Measurements from ENCODE around the gene FAR2. TPM values are rescaled to one million over a fixed set of nuclear protein-coding genes. Genes with fewer than 3 reads are reported as not detected.

The FAR2 gene
- total RNA-seq, 1 experiment from 2014 or later = 22.1 TPM

- no peaks in the 10 kb centered on the region for H3K27me3 Mint-ChIP-seq (ENCODE audit: low read depth)
- peak overlapping the region; percentile 96 for H3K27ac ChIP-seq (ENCODE audit: insufficient read length, low read depth, low read length)
These were observed 79.5 kb downstream of the FAR2 start for GRCh38 chr12:29228474-29229157.

More at GRCh38 chr12:29228474-29229157, 79.5 kb downstream of the FAR2 start:
- Mint-ChIP-seq H3K27ac (peak overlapping the region in 2 of 3 experiments; percentile 81 to 86), H3K4me1 (peaks cover 20 to 29% of the 10 kb centered on the region in 2 experiments), H3K9me3 (no peaks in the 10 kb centered on the region), H3K4me3 (peak overlapping the region; percentile 5 to 30; a peak in 4 of 5 replicates), H3K36me3 (ENCODE audit: insufficient read depth in 1 of 3, low read depth in 3 of 3) (no peaks in the 10 kb centered on the region)
- no peak overlapping the region for H2AK5ac ChIP-seq (ENCODE audit: insufficient read length, low read length)
- H3K18ac ChIP-seq (ENCODE audit: insufficient read length, low read depth, low read length) = no peak overlapping the region
- no peak overlapping the region for H4K91ac ChIP-seq (ENCODE audit: insufficient read length, low read depth, low read length)
- no peaks in the 10 kb centered on the region for H3K79me1 ChIP-seq (ENCODE audit: insufficient read depth, low read depth, low read length, poor library complexity, severe bottlenecking)
- no peaks in the 10 kb centered on the region for H3K79me2 ChIP-seq (ENCODE audit: insufficient read depth, low read length)
- no peaks in the 10 kb centered on the region for H4K20me1 ChIP-seq (ENCODE audit: control insufficient read depth, insufficient read depth, insufficient read length)
- no peak overlapping the region for H3K23ac ChIP-seq (ENCODE audit: insufficient read length, low read depth, low read length)
- H2AFZ ChIP-seq (ENCODE audit: low read length) = no peak overlapping the region
- peaks cover 3% of the 10 kb centered on the region; the same call in 1 of the 2 replicates for H3K4me1 ChIP-seq (ENCODE audit: insufficient read depth, low read length)
- H3K27me3 ChIP-seq (ENCODE audit: insufficient read depth, low read length) = no peaks in the 10 kb centered on the region
- no peak overlapping the region for H2BK12ac ChIP-seq (ENCODE audit: insufficient read length, low read depth, low read length)
- peak overlapping the region; percentile 57 for H2BK5ac ChIP-seq (ENCODE audit: insufficient read length, low read length)
- no peak overlapping the region for H3K14ac ChIP-seq (ENCODE audit: insufficient read depth, low read length)
- H3K4me2 ChIP-seq (ENCODE audit: insufficient read depth, insufficient read length, low read length) = peak overlapping the region; percentile 39
- peak; percentile 45 for DNase-seq
- no peak overlapping the region for H4K5ac ChIP-seq (ENCODE audit: insufficient read length, low read depth, low read length)
- H2BK15ac ChIP-seq (ENCODE audit: low read depth, low read length) = no peak overlapping the region
- no peak overlapping the region for H4K8ac ChIP-seq (replicated peaks; ENCODE audit: insufficient read length, low read depth, low read length)
- H3T11ph ChIP-seq (ENCODE audit: low read length) = no peak overlapping the region
- no peak for TF ChIP-seq CTCF (conservative IDR thresholded peaks at IDR 0.05)
- H3K4ac ChIP-seq (ENCODE audit: low read depth, low read length) = no peak overlapping the region
- H2BK120ac ChIP-seq (ENCODE audit: low read depth, low read length, poor library complexity, severe bottlenecking) = no peak overlapping the region
- H2BK20ac ChIP-seq (ENCODE audit: low read depth, low read length, poor library complexity, severe bottlenecking) = no peak overlapping the region
- H3K9ac ChIP-seq (ENCODE audit: extremely low read depth, insufficient read length, low read length) = no peak overlapping the region
- no peaks in the 10 kb centered on the region for H3K23me2 ChIP-seq (ENCODE audit: insufficient read length, low read depth, low read length, poor library complexity, severe bottlenecking)
- H3K56ac ChIP-seq (ENCODE audit: insufficient read length, low read depth, low read length) = no peak overlapping the region
- H3K9me3 ChIP-seq (ENCODE audit: control insufficient read depth, low read depth, low read length) = no peaks in the 10 kb centered on the region
- no CpG with 5 or more reads among the region's 9 CpGs for WGBS (ENCODE audit: extremely low coverage, insufficient read length, low lambda C conversion rate)
